ENCODE measurements around the gene DNAJC11.
"Not testable (repeated sequence)": the region's sequence is repeated elsewhere in the genome, so short reads cannot be mapped to it uniquely, and the experiment has no call there.

Gene DNAJC11

DNA sequence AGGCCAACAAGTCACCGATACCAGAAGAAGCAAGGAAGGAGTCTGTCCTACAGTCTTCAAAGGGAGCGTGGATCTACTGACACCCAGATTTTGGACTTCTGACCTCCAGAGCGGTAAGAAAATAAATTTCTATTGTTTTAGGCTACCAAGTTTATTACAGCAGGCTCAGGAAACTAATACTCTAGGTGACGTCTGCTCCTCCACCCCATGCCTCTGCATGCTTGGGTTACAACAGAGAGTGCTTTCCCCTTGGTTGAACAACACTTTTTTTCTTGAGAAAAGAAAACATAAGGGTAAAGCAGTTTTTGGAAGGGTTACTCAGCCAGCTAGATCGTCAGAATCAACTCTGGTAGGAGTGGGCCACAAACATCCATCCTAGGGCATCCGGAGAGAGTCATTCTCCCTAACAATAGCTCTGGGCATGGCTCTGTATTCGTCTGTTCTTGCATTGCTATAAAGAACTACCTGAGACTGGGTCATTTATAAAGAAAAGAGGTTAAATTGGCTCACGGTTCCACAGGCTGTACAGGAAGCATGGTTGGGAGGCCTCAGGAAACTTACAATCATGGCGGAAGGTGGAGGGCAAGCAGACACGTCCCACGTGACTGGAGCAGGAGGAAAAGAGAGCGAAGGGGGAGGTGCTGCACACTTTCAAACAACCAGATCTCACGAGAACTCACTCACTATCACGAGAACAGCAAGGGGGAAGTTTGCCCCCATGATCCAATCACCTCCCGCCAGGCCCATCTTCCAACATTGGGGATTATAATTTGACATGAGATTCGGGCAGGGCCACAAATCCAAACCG is 22.2 kb upstream of the DNAJC11 start:
- DNase-seq = no peak
- Mint-ChIP-seq H3K27me3 (peaks cover 8% of the 10 kb centered on the region), H3K4me3 (no peak overlapping the region), H3K36me3 (no peaks in the 10 kb centered on the region), H3K9me3 (no peaks in the 10 kb centered on the region), H3K27ac (no peak overlapping the region), H3K4me1 (no peaks in the 10 kb centered on the region)
- CTCF ChIA-PET = no interaction called here

DNA sequence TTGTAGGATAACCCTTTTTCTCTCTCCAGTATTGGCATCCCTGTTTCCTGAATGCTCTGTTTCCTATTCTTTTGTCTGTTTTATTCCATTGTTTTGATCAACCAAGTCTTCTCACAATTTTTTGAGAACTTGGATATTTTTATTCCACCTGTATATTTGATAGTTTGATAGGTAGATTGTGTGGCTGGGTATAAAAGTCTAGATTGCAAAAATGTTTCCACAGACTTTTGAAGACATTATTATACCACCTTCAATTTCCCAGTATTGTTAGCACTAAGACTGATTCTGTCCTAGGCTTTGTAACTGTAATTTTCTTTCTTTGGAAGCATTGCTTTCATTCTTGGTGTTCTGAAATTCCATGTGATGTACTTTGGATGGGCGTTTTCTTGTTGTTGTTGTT is 9.6 kb upstream of the DNAJC11 start:
- no peaks in the 10 kb centered on the region for H3K4me1 Mint-ChIP-seq
- DNase-seq = no peak
- no peaks in the 10 kb centered on the region for H3K36me3 Mint-ChIP-seq
- H3K27ac Mint-ChIP-seq = no peak overlapping the region
- no peak overlapping the region for H3K4me3 Mint-ChIP-seq
- peaks cover 6% of the 10 kb centered on the region for H3K9me3 Mint-ChIP-seq
- H3K27me3 Mint-ChIP-seq = peaks cover 21% of the 10 kb centered on the region
- CTCF ChIA-PET = no interaction called here

DNA sequence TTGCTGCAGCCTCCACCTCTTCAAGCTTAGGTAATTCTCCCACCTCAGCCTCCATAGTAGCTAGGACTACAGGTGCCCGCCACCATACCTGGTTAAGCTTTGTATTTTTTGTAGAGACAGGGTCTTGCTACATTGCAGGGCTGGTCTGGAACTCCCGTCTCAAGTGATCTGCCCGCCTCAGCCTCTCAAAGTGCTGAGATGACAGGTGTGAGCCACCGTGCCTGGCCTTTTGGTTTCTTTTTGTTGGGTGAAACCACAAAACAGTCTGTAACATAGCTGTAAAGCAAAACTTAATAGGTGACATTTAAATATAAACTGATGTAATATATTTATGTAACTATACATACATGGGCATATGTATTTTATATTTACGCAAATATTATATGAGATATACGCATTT is 3.1 kb upstream of the DNAJC11 start:
- Mint-ChIP-seq H3K27ac (no peak overlapping the region), H3K9me3 (no peaks in the 10 kb centered on the region), H3K4me1 (peaks cover 21% of the 10 kb centered on the region), H3K27me3 (peaks cover 18% of the 10 kb centered on the region), H3K4me3 (no peak overlapping the region), H3K36me3 (no peaks in the 10 kb centered on the region)
- CTCF ChIA-PET = no interaction called here
- DNase-seq = peak; percentile 24

DNA sequence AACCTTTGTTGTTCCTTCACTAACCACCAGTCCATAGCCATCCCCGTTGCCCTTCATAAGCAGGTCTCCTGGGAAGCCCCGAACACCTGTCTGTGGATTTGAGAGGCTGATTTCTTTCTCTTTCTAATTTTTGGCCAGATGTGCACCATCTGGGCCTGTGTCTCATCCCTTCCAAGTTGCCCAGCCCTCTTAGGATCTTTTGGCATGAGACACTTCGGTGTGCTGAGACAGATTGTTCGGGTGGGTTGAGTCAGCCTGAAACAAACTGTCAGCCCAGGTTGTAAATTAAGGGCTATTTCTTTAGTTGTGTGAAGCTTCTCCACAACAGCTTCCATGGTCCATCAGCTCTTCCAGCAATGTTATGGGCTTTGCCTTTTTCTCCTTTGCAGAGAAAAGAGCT is 1.4 kb upstream of the DNAJC11 start:
- no peaks in the 10 kb centered on the region for H3K9me3 Mint-ChIP-seq
- H3K4me3 Mint-ChIP-seq = no peak overlapping the region
- no peak overlapping the region for H3K27ac Mint-ChIP-seq
- peaks cover 6% of the 10 kb centered on the region for H3K27me3 Mint-ChIP-seq
- DNase-seq = no peak
- H3K4me1 Mint-ChIP-seq = peaks cover 30% of the 10 kb centered on the region
- CTCF ChIA-PET = no interaction called here
- H3K36me3 Mint-ChIP-seq = no peaks in the 10 kb centered on the region

DNA sequence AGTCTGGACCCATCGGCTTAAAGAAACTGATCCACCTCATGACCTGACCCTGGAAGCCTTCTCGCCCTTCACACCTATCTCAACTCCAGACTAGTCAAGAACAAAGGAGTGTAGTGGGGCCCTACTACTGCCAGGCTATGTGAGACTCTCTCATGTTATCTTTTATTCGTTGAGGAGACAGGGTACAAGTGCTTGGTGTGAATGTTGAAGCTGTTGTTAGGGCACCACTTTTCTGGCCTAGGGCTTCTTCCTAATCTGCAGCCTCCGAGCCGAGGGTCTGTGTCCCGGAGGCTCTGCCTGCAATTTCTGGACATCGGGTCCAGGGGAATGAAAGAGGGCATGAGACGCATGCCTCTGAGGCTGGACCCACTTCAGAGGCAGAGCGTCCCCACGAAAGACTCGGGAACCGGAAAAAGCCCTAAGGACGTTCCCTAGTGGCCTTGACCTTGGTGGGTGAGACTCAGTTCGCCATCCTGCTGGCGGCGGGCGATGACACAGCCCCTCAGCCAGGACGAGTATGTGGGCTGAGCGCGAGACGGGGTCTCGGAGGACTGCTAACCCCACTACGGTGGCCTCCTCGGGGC is 671 bp downstream of the DNAJC11 start:
- H3K4me1 Mint-ChIP-seq = peaks cover 35% of the 10 kb centered on the region
- CTCF ChIA-PET = interaction anchor here (0.7 to 0.9 kb wide), 2 partner anchors 14 to 26 kb away, joined by 3 to 4 read pairs; no protein-coding TSS in a partner anchor
- no peaks in the 10 kb centered on the region for H3K36me3 Mint-ChIP-seq
- peak overlapping the region; percentile 86 for H3K27ac Mint-ChIP-seq
- no peaks in the 10 kb centered on the region for H3K9me3 Mint-ChIP-seq
- no peaks in the 10 kb centered on the region for H3K27me3 Mint-ChIP-seq
- peak overlapping the region; percentile 86 for H3K4me3 Mint-ChIP-seq
- no peak for DNase-seq

DNA sequence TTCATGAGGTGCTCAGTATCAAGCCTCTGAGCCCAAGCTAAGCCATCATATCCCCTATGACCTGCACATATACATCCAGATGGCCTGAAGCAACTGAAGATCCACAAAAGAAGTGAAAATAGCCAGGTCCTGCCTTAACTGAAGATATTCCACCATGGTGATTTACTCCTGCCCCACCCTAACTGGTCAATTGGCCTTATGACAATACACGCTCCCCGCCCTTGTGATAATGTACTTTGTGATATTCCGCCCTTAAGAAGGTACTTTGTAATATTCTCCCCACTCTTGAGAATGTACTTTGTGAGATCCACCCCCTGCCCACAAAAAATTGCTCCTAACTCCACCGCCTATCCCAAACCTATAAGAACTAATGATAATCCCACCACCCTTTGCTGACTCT is 1.7 kb downstream of the DNAJC11 start:
- CTCF ChIA-PET, H3K27ac Mint-ChIP-seq, DNase-seq, H3K36me3 Mint-ChIP-seq, H3K27me3 Mint-ChIP-seq, H3K9me3 Mint-ChIP-seq: not testable (repeated sequence)
- H3K4me1 Mint-ChIP-seq = peaks cover 35% of the 10 kb centered on the region
- H3K4me3 Mint-ChIP-seq = peak overlapping the region; percentile 86

DNA sequence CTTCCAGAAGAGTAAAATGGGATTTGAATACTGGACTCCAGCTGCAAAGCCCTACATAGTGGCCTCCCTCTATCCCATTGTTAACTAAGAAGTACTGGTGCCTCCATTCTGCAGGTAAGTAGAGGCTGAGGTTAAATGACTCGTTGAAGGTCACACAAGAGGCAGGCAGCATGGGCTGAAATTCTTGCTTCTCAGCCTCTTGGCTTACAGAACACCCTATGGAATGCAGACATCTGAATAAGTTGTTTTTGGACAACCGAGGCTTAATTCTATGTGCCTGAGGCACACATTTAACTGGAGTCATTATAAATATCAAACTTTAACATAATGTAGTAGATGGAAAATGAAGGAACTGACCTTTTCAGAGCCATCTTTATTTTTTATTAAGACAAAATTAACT is 5.7 kb downstream of the DNAJC11 start:
- no peak overlapping the region for H3K4me3 Mint-ChIP-seq

DNA sequence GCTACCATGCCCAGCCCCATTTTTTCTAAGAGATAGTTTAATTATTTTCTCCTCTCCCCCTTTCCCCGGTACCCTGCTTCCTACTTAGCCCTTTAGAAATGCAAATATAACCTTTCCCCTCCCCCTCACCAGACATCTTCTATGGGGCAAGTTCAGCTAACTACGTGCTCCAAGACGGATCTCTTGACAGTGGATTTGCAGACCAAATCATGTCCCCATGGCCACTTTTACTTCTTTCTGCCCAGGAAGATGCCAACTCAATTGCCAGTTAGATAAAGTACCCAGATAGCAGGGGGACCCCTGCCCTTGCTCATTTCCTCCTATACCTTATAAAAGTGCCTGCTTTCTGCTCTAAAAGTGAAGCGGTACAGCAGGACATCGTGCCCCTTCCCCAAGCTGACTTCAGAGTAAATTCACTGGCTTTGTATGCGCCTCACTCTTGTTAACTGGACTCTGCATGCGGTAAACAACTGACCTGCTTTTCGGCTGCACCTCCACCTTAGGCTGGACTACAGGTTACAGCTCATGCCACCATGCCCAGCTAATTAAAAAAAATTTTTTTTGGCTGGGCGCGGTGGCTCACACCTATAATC is 7.4 kb downstream of the DNAJC11 start:
- CTCF ChIA-PET = no interaction called here
- H3K27me3 Mint-ChIP-seq = no peaks in the 10 kb centered on the region

More for the DNA sequence above, 5.7 kb downstream of the DNAJC11 start:
- Mint-ChIP-seq H3K9me3 (no peaks in the 10 kb centered on the region), H3K27ac (no peak overlapping the region), H3K36me3 (no peaks in the 10 kb centered on the region), H3K4me1 (peaks cover 24% of the 10 kb centered on the region), H3K27me3 (no peaks in the 10 kb centered on the region)
- CTCF ChIA-PET = no interaction called here
- DNase-seq = no peak

DNA sequence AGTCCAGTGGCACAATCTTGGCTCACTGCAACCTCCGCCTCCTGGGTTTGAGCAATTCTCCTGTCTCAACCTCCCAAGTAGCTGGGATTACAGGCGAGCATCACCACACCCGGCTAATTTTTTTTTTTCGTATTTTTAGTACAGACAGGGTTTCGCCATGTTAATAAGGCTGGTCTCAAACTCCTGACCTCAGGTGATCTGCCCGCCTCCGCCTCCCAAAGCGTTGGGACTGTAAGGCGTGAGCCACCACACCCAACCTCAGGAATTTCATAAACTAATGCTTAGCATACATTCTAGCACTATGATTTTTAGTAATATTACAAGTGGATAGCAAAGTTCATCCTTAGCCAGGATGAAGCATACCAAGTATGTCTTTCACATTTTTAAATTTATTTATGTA is 8.7 kb downstream of the DNAJC11 start:
- CTCF ChIA-PET = no interaction called here
- H3K4me3 Mint-ChIP-seq = no peak overlapping the region
- DNase-seq = no peak
- peaks cover 7% of the 10 kb centered on the region for H3K4me1 Mint-ChIP-seq
- H3K27ac Mint-ChIP-seq = no peak overlapping the region
- no peaks in the 10 kb centered on the region for H3K36me3 Mint-ChIP-seq
- H3K9me3 Mint-ChIP-seq = no peaks in the 10 kb centered on the region
- H3K27me3 Mint-ChIP-seq = no peaks in the 10 kb centered on the region

More for the DNA sequence above, 7.4 kb downstream of the DNAJC11 start:
- Mint-ChIP-seq H3K9me3 (no peaks in the 10 kb centered on the region), H3K36me3 (no peaks in the 10 kb centered on the region), H3K4me1 (peaks cover 8% of the 10 kb centered on the region), H3K27ac (no peak overlapping the region), H3K4me3 (no peak overlapping the region)
- DNase-seq = no peak

DNA sequence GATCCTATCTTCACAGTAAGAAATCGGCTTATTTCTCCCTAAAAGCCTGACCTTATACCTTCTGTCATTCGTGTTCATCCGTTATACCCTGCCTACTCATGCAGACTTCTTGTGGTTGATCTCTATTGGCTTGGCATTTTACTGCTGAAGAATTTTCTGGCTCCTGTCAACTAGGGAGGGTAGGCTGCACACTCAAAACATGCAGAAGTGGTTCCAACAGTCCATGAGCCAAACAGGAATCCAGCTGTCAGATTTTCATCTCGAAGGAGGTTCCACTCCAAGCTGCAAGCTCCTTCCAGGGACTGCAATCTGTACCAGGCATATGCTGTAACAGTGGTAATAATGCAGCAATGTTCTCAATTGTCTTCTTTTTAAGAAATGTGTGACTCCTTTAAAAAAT is 10.1 kb downstream of the DNAJC11 start:
- no peak overlapping the region for H3K4me3 Mint-ChIP-seq
- DNase-seq = no peak
- H3K9me3 Mint-ChIP-seq = no peaks in the 10 kb centered on the region
- CTCF ChIA-PET = no interaction called here
- H3K4me1 Mint-ChIP-seq = peaks cover 3% of the 10 kb centered on the region
- H3K27ac Mint-ChIP-seq = no peak overlapping the region
- H3K27me3 Mint-ChIP-seq = no peaks in the 10 kb centered on the region
- H3K36me3 Mint-ChIP-seq = no peaks in the 10 kb centered on the region

DNA sequence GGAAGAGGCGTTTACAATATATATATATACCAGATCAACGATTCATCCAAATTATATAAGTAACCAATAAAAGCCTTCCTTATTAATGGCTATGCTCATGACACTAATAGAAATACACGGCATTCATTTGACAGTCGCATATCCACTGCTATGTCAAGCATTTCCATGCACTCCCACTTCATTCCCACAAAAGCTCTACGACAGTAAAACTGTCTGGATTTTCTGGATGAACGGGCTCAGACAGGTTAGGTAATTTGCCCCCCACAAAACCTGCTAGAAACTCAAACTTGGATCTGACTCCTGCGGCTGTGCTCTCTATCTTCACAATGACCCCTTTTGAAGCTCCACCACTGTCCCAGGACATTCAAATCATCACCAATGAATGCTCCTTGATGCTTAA is 11.4 kb downstream of the DNAJC11 start:
- DNase-seq = no peak
- Mint-ChIP-seq H3K4me3 (no peak overlapping the region), H3K4me1 (peaks cover 3% of the 10 kb centered on the region), H3K36me3 (no peaks in the 10 kb centered on the region), H3K9me3 (no peaks in the 10 kb centered on the region), H3K27ac (no peak overlapping the region), H3K27me3 (no peaks in the 10 kb centered on the region)
- CTCF ChIA-PET = no interaction called here

DNA sequence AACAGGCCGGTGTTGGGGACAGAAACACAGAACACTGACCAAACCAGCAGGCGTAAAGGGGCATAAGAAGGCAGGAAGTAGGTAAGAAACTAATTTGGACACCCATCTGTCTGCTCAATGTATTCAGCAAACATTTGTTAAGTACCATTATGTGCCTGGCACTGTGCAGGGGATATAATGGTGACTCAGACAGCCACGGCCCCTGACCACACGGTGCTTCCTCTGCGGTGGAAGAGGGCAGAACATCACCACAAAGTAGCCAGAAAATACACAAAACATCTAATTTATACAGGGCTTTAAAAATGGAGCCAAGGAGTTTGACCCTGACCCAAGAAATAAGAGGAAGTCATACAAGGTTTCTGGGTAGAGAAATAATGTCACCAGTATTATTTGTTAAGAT is 12.9 kb downstream of the DNAJC11 start:
- CTCF ChIA-PET = no interaction called here
- H3K27me3 Mint-ChIP-seq = no peaks in the 10 kb centered on the region
- H3K36me3 Mint-ChIP-seq = no peaks in the 10 kb centered on the region
- no peak for DNase-seq
- H3K4me3 Mint-ChIP-seq = no peak overlapping the region
- H3K27ac Mint-ChIP-seq = no peak overlapping the region
- peaks cover 3% of the 10 kb centered on the region for H3K4me1 Mint-ChIP-seq
- no peaks in the 10 kb centered on the region for H3K9me3 Mint-ChIP-seq

DNA sequence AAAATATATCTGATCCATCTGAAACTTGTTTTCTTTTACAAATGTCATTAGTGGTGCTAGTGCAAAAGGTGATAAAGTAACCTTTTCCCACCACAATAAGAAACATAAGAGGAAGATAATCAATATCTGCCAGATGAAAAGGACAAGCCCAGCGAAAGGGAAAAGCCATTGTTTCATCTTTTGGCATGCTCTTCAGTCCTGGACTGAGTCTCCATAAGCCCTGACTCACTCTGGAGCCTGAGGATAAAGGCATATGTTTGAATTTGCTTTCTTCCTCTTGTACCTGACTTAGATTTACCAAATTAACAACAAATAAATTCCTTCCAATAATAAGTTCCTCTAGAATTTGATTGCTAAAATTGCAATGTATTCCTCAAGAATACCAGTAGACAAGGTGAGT is 13.6 kb downstream of the DNAJC11 start:
- no peak overlapping the region for H3K27ac Mint-ChIP-seq
- DNase-seq = no peak
- no peaks in the 10 kb centered on the region for H3K36me3 Mint-ChIP-seq
- CTCF ChIA-PET = no interaction called here
- peaks cover 3% of the 10 kb centered on the region for H3K4me1 Mint-ChIP-seq
- H3K27me3 Mint-ChIP-seq = no peaks in the 10 kb centered on the region
- no peaks in the 10 kb centered on the region for H3K9me3 Mint-ChIP-seq
- no peak overlapping the region for H3K4me3 Mint-ChIP-seq

DNA sequence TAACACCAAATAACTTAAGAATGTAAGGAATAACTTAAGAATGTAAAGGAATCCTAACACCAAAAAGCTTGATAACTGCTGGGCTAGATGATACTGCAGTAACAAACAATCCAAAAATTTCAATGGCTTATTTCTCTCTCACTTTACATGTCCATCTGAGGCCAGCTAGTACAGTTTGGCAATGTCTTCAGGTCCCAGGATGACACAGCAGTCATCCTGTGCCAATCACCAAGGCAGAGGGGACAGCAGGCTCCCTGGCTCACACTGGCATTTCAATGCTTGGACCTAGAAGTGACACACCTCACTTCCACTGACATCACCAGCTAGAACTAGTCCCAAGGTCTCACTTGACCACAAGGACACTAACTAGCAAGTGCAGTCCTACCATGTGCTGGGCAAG is 15.3 kb downstream of the DNAJC11 start:
- Mint-ChIP-seq H3K36me3 (no peaks in the 10 kb centered on the region), H3K4me3 (no peak overlapping the region), H3K9me3 (no peaks in the 10 kb centered on the region), H3K4me1 (peaks cover 3% of the 10 kb centered on the region), H3K27me3 (no peaks in the 10 kb centered on the region), H3K27ac (no peak overlapping the region)
- DNase-seq = no peak
- CTCF ChIA-PET = interaction anchor here (1.2 kb wide), 1 partner anchor 30 kb away, joined by 3 read pairs; no protein-coding TSS in a partner anchor

DNA sequence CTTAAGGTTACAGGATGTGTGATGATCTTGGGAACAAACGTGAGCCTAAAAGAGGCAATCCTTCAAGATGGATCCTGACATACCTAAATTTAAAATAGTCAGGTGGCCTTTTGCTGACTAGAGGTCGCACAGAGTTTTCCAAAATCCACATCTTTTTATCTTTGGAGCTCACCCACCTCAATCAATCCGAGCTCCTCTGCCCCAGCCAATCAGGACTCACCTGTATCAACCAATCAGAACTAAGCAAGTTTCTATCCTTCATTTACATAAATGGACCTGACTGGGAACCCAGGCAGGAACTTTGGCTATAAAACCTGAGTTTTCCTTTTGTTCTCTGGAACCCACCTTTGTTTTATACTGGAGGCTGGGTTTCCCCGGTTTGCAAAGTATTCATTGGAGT is 16.2 kb downstream of the DNAJC11 start:
- Mint-ChIP-seq H3K4me1 (peaks cover 3% of the 10 kb centered on the region), H3K27ac (no peak overlapping the region), H3K4me3 (no peak overlapping the region), H3K27me3 (no peaks in the 10 kb centered on the region), H3K9me3 (no peaks in the 10 kb centered on the region), H3K36me3 (peaks cover 5% of the 10 kb centered on the region)
- DNase-seq = no peak
- CTCF ChIA-PET = interaction anchor here (0.8 to 1.2 kb wide), 2 partner anchors 31 to 34 kb away, joined by 3 read pairs; no protein-coding TSS in a partner anchor
